ENCODE results near the gene ACSL3.

The ACSL3 gene

GRCh38 chr2:222939208-222939856 is 78.5 kb downstream of the ACSL3 start:
- peak; percentile 40 to 71 (median 40) for DNase-seq (ENCODE audit: low read depth in 2 of 3, low spot score in 1 of 3)

- DNase-seq (ENCODE audit: low read depth in 2 of 3, low spot score in 1 of 3): no peak
Measured at GRCh38 chr2:222939979-222940378, 79.1 kb downstream of the ACSL3 start.

GRCh38 chr2:222941510-222942032 is 80.7 kb downstream of the ACSL3 start:
- no peak for DNase-seq (ENCODE audit: low read depth in 2 of 3, low spot score in 1 of 3)

- DNase-seq (ENCODE audit: low read depth in 2 of 3, low spot score in 1 of 3): no peak
Measured at GRCh38 chr2:222942561-222942960, 81.7 kb downstream of the ACSL3 start.

GRCh38 chr2:222942977-222943376 is 82.1 kb downstream of the ACSL3 start:
- no peak for DNase-seq (ENCODE audit: low read depth in 2 of 3, low spot score in 1 of 3)

- no peak for DNase-seq (ENCODE audit: low read depth in 2 of 3, low spot score in 1 of 3)
Measured at GRCh38 chr2:222943820-222944219, 83.0 kb downstream of the ACSL3 start.

GRCh38 chr2:222944552-222944951 is 83.7 kb downstream of the ACSL3 start:
- no peak for DNase-seq (ENCODE audit: low read depth in 2 of 3, low spot score in 1 of 3)

GRCh38 chr2:222944971-222945740 is 84.3 kb downstream of the ACSL3 start:
- DNase-seq (ENCODE audit: low read depth in 2 of 3, low spot score in 1 of 3): no peak

- no peak for DNase-seq (ENCODE audit: low read depth in 2 of 3, low spot score in 1 of 3)
Measured at GRCh38 chr2:222945887-222946286, 85.1 kb downstream of the ACSL3 start.

GRCh38 chr2:222946700-222947287 is 86.0 kb downstream of the ACSL3 start:
- no peak for DNase-seq (ENCODE audit: low read depth in 2 of 3, low spot score in 1 of 3)

- no peak for DNase-seq (ENCODE audit: low read depth in 2 of 3, low spot score in 1 of 3)
Measured at GRCh38 chr2:222949073-222949472, 88.2 kb downstream of the ACSL3 start.

- DNase-seq (ENCODE audit: low read depth in 2 of 3, low spot score in 1 of 3): no peak
Measured at GRCh38 chr2:222949690-222950323, 89.0 kb downstream of the ACSL3 start.

GRCh38 chr2:222950638-222951285 is 89.9 kb downstream of the ACSL3 start:
- no peak for DNase-seq (ENCODE audit: low read depth in 2 of 3, low spot score in 1 of 3)

GRCh38 chr2:222952204-222952603 is 91.4 kb downstream of the ACSL3 start:
- no peak for DNase-seq (ENCODE audit: low read depth in 2 of 3, low spot score in 1 of 3)

- no peak for DNase-seq (ENCODE audit: low read depth in 2 of 3, low spot score in 1 of 3)
Measured at GRCh38 chr2:222955008-222955407, 94.2 kb downstream of the ACSL3 start.

GRCh38 chr2:222959358-222959757 is 98.5 kb downstream of the ACSL3 start:
- no peak for DNase-seq (ENCODE audit: low read depth in 2 of 3, low spot score in 1 of 3)

- DNase-seq (ENCODE audit: low read depth in 2 of 3, low spot score in 1 of 3): no peak
Measured at GRCh38 chr2:222960126-222960525, 99.3 kb downstream of the ACSL3 start.

GRCh38 chr2:222963641-222964040 is 102.8 kb downstream of the ACSL3 start:
- no peak for DNase-seq (ENCODE audit: low read depth in 2 of 3, low spot score in 1 of 3)

- no peak for DNase-seq (ENCODE audit: low read depth in 2 of 3, low spot score in 1 of 3)
Measured at GRCh38 chr2:222964376-222965031, 103.7 kb downstream of the ACSL3 start.

- DNase-seq (ENCODE audit: low read depth in 2 of 3, low spot score in 1 of 3): no peak
Measured at GRCh38 chr2:222965555-222965954, 104.7 kb downstream of the ACSL3 start.
